HuH-7 (cell line): Measurements from ENCODE around the gene AGRN.
"Not testable (repeated sequence)": the region's sequence is repeated elsewhere in the genome, so short reads cannot be mapped to it uniquely, and the experiment has no call there.

Source experiments
- DNase-seq: peaks from one replicate; pipeline ENCODE4 v3.0.0; 2011; ENCODE audit warnings: low spot score

AGRN gene

GRCh38 chr1:1092894-1093609 is 73.1 kb downstream of the AGRN start:
- no peak for DNase-seq

DNA sequence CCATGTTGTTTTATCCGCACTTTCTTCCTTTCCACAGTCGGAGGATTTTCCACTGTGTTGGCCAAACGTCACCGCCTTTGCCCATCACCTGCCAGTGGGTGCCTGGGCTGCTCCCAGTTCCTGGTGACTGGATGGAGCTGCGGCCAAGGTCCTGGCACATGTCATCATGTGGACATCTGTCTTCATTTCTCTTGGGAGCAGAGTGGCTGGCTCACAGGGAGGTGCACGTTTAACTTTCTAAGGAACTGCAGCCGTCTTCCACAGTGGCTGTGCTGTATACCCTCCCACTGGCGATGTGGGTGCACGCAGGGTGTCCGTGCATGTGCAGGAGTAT is 73.7 kb downstream of the AGRN start:
- DNase-seq: no peak

GRCh38 chr1:1094981-1095380 is 75.1 kb downstream of the AGRN start:
- no peak for DNase-seq

DNA sequence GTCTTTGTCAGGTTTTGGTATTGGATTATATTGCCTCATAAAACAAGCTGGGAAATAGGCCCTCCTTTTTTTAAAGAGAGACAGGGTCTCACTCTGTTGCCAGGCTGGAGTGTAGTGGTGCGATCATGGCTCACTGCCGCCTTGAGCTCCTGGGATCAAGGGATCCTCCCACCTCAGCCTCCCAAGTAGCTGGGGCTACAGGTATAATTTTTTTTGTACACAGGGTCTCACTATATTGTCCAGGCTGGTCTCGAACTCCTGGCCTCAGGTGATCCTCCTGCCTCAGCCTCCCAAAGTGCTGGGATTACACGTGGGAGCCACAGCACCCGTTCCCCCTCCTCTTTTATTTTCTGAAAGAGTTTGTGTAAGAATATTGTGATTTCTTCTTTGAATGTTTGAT is 76.2 kb downstream of the AGRN start:
- DNase-seq: not testable (repeated sequence)

- DNase-seq: no peak
Measured at GRCh38 chr1:1098681-1099421, 78.9 kb downstream of the AGRN start.

GRCh38 chr1:1099506-1100183 is 79.7 kb downstream of the AGRN start:
- no peak for DNase-seq

DNA sequence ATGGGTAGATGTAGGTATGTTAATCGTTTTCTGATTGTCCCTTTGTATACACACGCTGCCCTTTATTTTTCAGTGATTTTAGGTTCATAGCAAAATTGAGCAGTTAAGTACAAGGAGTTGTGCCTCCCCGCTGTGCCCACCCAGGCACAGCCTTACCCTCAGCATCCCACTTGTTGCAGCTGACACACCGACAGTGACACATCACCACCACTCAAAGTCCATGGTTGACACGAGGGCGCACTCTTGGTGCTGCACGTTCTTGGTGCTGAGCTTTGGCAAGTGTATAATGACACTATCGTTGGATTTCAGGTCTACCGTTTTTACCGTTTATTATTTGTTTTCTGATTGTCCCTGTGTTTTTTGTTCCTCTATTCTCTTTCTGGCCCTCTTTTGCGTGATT is 80.4 kb downstream of the AGRN start:
- DNase-seq: no peak

DNA sequence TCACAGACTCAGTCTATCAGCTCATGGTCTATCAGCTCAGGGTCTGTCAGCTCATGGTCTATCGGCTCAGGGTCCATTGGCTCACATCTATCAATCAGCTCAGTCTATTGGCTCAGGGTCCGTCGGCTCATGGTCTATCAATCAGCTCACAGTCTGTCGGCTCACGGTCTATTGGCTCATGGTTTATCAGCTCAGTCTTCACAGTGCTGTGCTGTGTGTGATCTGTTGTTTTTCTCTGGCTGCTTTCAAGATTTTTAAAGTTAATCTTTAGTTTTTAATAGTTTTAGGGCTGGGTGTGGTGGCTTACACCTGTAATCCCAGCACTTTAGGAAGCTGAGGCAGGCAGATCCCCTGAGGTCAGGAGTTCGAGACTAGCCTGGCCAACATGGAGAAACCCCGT is 81.6 kb downstream of the AGRN start:
- DNase-seq: no peak

- DNase-seq: not testable (repeated sequence)
Measured at GRCh38 chr1:1104152-1104551, 84.2 kb downstream of the AGRN start.
